GM21367 (cell line): ENCODE data around the gene CST9L.

Source experiments
- ATAC-seq: cut with Tn5 transposase; IDR thresholded peaks from one replicate; pipeline ENCODE4 v1.9.1; 2021; ENCODE audit not compliant: unreplicated experiment

The CST9L gene

DNA sequence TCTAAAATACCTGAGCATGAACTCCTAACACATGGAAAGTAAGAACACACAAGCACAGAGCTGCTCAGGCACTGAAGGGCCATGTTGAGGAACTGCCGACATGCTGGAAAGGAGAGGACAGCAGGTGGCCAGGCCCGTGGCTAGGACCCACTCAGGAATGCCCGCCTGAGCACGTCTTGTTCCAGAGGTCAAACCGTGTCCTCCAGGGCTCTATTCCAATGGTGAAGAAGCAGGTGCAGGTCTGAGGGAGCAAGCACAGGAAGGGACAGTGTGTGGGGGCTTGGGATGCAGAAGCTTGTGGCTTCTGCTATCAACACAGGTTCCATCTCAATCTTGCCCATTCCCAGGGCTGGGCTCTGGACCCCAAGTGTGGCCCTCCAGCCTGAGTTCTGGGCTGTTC lies 20.7 kb downstream of the CST9L start:
- ATAC-seq = no peak

DNA sequence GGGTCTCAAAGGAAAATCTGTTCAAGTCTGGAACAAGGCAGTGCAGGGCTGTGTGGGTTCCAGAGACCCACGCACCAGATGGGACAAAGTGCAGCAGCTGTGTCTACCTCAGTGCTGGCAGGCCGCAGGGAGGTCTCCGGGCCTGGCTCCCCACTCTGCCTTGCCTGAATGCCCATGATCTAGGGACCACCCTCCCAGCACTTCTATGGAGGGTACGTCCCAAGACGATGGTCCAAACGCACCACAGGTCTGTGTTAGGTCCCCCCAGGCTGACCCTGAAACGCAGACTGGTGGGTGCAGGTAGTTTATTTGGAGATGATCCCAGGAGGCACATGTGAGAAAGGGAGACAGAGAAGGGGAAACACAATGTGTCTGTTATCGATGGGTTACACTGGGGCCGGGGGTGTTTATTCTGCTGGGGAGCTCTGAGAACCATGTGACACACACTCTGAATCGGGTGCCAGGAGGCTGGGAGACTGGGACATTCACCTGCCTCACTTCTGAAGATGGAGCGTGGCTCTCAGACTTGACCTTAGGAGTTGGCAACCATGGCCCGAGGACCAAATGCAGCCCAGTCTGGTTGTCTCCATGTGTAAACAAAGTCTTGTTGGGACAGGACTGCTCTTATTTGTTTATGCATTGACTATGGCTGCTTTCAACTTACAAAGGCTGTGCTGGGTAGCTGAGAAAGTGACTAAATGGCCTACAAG lies 21.7 kb downstream of the CST9L start:
- no peak for ATAC-seq

DNA sequence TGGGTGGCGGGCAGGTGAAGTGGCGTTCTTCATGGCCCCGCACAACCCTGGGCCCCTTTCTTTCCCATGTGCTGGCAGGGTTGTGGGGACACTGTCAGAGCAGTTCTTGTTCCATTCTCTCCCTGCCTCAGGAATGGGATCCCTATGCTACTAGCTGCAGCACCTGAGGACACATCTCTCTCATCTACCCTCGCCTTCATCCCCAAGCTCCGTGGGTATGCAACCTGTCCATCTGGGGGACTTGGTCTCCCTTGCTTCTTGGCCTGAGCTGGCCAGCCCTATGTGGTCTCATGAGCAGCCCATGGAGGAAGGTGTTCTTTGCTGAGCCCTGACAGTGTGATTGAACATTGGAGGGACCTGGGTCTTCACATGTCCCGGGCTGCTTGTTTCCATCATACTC lies 24.2 kb downstream of the CST9L start:
- ATAC-seq = no peak

DNA sequence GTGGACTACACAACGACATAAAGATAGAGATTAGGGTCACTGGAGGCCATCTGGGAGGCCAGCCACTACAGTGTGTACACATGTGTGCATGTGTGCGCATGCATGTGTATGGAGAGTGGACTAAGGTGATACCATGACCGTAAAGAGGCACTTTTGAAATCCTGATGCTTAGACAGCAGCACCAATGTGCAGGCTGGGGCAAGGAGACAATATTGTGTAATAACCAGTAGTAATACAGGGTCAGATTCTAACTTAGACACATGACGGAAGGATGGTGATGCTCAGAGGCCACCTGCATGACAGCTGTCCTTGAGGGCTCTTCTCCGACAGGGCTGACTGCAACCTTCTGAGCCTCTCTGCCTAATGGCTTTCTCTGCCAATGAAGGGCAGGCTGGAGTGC lies 25.5 kb downstream of the CST9L start:
- ATAC-seq = no peak

DNA sequence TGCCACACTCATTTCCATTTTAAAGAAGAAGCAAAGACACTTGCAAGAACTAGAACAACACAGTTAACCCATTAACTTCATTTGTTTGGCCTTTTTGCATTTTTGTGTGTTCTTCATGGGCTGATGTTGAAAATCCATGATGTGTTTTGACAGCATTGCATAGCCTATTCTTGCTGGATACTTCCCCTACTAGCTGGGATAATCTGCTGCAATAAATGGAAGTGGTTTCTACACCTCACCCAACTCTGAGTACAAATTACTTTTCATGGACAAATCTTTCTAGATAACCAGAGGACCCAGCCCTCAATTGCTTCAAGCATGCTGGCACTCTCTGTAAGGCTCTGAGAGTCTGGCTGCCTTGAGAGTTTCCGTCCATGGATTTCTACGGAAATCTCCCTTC lies 26.5 kb downstream of the CST9L start:
- ATAC-seq = no peak

DNA sequence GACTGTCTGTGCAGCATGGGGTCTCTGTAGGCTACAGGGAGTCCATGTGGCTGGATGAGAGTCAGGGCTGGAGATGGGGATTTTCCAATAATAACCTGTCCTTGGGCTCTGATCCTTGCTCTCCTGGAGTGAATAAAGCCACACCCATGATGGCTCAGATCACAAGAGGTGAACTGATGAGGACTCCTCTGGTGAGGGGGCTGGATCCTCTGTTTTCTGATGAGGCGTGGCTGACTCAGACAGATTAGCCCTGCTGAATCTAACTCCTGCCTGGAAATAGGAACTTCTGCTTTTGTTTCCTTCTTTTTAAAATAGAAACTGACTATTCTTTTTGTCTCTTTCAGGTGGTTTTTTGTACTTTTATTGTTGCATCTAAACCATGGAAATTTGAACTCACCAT lies 27.0 kb downstream of the CST9L start:
- no peak for ATAC-seq

DNA sequence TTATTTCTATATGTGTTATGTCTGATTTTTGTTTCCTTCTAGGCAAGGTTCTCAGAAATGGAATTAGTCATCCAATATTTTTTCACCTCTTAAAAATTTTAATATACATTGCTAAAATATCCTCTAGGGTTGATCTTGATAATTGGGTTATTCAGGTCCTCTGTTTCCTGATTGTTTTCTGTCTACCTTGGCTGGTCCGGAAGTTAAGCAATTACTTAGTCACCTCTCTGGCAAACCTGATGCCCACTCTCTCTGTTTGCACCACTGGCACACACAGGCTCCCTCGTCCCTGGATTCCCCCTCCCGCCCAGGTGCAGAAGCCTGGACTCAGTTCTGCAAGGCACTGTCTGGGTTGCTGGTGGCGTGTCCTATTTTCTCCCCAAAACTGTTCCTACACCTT lies 27.7 kb downstream of the CST9L start:
- ATAC-seq = no peak

DNA sequence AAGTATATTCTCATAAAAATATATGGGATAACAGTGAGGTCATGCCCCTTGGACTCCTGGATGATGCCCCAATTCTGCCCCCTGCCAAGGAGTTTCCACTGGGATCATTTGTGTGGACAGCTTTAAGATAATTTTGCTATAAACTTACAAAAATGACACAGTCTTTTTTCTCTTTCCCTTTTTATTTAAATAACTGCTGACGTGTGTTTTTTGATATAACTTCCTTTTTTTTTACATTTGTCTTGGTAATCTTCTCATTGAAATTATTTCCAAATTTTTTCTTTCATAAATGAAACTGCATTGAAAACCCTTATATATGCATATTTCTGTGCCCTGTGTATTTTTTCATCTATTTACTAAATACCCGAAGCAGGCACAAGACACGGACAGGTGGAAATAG lies 31.3 kb downstream of the CST9L start:
- no peak for ATAC-seq

DNA sequence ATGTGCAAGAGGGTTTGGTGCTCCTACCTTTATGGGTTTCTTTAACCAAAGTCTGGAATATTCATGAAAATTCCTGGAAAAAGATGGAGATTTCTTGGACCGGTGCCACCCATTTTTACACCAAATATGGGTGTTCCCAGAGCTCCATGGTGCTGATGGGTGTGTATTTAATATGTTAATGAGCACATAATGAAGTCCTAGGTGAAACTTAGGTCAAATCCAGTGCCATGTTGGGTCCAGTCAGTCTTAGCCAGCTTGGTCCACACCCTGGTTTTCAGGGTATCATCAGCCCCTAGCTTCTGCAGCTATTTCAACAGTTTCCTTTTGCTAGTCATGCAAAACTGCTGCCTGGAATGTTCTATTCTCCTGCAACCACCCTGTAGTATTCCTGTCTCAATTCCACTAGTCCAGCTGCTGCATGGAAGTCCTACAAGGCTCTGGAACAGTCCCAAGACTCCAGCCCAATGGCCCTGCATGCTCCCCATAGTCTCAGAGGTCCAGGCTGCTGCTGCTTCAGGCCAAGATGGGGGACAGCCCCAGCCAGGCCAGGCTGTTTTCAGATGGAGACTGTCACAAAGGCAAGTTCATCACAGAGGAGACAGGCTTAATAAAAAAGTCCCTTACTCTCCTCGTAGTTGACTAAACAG lies 31.8 kb downstream of the CST9L start:
- no peak for ATAC-seq

DNA sequence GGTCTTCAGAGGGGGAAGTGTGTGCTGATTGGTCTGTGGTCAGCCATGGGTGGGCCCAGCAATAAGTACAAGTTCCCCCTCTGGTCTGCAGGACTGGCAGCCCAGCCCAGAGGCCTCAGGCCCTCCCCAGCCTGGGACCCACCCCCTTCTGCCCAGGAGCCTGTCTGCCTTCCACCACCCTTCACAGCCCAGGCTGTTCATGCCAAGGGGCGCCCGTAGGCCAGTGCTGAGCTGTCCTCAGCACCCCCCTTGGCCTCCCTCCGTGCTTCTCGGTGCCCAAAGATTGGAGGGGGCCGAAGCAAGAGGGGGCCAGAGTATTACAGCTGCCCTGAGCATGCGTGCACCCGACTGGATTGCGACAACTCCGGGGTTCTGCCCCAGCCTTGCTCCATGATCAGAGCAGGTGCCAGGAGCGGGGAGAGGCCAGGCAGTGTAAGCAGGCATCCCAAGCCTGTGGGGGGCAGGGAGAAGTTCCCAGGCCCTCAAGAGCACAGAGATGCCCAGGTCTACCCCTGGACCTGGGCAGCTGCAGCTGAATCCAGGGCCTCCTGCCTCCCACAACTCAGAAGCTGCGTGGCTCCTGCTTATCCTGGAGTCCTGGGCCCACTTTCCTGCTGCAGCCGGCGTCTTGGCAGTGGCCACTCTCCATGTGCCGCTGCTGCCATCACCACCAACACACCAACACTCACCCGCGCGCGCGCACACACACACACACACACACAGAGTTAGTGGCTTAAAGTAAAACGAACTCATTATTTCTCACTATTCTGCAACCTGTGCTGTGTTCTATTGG lies 33.3 kb downstream of the CST9L start:
- ATAC-seq = no peak

DNA sequence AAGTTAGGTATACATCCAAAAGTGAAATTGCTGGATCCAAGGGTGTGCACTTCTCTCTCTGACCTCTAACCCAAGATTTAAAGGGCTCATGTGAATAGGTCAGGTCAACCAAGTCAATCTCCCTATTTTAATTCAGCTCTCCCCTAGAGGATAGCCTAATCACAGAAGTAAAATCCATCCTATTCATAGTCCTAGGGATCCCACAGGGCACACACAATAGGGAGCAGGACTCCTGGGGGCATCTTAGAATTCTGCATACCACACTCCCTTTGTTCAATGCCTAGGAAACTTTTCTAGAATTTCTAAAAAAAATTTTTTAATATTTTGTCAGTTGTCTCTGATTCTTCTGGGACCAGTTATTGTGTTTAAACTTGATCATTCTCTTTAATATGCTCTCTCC lies 35.1 kb downstream of the CST9L start:
- ATAC-seq = no peak

DNA sequence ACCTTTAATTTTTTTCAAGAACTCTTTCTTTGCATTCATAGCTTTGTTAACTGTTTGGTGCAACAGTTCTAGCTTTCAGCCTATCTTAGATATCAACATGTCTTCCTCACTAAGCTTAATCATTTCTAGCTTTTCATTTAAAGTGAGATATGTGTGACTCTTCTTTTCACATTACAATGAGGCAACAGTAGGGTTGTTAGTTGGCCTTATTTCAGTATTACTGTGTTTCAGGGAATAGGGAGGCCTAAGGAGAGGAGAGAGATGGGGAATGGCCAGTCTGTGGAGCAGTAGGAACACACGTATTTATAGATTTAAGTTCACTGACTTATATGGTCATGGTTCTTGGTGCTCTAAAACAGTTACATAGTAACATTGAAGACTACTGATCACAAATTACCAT lies 35.8 kb downstream of the CST9L start:
- no peak for ATAC-seq

DNA sequence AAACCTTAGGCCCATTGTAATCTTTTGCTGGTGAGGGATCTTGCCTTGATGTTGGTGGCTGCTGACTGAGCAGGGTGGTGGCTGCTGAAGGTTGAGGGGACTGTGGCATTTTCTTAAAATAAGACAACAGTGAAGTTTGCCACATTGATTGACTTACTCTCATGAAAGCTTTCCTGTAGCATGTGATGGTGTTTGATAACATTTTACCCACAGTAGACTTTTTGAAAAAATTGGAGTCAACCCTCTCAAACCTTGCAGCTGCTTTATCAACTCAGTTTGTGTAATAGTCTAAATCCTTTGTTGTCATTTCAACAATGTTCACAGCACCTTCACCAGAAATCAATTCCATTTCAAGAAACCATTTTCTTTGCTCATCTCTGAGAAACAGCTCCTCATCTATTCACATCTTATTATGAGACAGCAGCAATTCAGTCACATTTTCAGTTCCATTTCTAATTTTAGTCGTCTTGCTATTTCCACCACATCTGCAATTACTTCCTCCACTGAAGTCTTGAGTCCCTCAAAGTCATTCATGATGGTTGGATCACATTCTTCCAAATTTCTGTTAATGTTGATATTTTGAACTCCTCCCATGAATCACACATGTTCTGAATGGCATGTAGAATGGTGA lies 37.2 kb downstream of the CST9L start:
- ATAC-seq = no peak

DNA sequence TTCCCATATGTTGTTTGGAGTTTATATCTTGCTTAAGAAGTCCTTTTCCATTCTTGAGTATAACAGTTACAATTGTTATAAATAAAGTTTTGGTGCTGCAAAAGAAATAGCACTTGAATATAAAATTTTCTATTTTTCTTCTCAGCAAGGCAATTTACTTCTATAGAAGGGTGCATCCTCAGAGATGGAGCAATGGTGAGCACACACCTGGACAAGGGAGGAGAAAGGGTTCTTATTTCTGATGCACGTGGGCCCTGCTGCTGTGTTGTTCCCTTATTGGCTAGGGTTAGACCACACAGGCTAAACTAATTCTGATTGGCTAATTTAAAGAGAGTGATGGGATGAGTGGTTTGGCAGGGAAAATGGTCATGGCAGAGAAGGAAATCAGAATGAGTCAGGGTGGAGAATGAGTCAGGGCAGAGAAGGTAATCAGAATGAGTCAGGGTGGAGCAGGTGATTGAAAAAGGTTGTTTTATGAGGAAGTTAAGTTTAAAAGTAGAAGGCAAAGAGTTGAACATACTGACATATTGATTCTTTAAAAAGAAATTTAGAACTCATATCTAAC lies 39.3 kb downstream of the CST9L start:
- ATAC-seq = no peak

DNA sequence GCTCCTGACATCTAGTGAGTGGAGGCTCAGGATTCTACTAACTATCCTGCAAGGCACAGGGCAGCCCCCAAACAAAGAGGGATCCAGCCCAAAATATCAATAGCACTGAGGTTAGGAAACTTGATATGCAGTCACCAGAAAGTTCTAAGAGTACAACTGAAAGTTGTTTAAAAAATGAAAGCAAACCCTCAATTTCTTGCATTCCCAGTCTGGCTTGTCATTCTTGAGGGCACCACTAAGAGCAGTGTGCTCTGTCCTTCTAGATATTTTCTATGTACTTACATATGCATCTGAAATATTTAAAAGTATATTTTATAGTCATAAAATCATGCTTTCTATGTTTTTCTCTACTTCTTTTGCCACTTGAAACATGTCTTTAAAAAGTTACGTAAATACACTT lies 41.4 kb downstream of the CST9L start:
- ATAC-seq = no peak

DNA sequence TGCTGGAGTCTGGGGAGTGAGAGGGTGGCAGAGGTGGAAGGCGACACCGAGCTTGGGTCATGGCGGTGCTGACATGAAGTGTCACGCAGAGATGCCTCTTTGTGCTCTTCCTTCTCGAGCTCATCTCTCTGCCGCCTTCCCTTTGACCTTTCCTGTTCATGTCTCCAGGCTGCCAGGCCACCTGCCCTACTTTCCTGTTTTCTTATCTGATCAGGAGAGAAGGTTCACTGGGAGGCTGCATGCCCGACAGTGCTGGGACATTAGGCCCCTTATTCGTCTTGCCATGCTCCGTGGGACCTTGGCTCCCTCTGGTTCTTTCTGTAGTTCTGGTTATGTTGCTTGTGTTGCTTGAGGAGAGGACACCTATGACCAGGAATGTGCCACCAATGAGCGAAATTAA lies 44.1 kb downstream of the CST9L start:
- ATAC-seq = no peak

DNA sequence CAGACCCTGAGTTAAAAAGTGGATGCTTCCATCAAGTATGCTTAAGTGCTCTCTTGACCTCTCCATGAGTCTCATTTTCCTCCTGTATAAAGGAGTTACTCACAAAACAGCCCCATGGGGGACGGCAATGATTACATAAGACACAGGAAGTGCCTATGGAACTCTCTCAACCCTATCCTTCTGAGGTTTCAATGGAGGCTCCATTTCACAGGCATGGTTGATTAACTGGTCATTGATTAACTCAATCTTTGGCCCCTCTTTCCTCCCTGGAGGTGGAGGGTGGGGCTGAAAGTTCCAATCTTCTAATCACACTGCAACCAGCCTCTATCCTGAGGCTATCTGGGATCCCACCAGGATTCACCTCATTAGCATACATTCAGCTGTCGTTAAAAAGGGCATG lies 48.1 kb downstream of the CST9L start:
- no peak for ATAC-seq

DNA sequence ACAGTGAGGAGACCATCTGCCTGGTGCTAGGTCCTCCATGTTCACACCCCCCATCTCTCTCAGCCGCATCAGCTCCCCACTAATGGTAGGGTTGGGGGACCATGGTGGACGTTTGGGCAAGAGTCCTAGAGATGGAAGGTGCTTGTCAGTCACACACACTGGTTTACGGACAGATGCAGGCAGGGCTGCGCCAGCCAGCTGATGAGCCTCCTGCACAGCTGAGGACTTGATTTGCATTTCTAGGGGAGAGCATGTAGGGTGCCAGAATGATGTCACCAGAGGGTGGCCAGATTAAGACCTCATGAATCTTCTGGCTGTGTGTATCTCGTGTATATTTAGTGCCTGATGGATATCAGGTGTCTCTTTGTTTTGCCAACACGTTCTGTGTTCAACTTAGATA lies 48.7 kb downstream of the CST9L start:
- ATAC-seq = no peak

DNA sequence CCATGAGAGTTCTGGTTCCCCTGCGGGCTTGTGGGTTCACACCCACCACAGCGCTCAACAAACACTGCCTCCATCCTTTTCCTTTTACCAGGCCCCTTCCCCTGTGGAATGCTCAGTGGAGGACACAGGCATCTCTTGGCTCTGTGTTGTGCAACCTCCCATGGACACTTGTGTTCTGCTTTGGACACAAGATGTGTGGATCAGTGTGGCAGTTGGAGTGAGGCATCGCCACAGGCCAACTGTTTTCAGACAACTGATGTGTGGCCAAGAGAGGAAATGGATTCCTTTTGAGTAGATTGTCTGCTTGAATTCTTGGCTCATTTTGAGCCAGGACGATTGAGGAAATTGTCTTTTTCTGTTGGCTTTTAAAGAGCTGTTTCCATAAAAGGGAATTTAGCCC lies 50.6 kb downstream of the CST9L start:
- no peak for ATAC-seq

DNA sequence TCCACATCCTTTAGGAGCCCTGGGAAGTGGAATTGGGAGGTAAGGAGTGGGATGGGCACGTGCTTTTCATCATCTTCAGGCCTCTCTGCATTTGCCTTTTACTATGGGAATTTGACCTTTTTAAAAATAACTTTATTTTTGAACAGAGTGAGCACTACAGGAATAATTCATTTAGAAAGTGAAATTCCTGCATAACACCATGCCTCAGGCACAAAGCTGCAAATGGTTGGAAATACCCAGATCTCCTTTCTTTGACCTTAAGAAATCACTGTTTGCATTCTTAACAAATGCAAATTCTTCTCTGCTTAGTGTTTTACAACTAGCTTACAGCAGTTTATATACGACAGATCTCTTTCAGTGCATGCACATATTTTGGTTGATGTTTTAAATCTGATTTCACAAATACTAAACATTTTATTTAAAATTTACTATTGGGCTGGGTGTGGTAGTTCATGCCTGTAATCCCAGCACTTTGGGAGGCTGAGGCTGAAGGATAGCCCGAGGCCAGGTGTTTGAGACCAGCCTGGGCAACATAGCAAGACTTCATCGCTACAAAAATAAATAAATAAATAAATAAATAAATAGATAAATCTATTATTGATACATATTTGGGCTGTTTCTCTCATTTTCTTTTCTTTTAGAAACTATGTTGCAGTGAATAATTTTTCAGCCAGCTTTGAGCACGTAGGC lies 52.9 kb downstream of the CST9L start:
- ATAC-seq = no peak

DNA sequence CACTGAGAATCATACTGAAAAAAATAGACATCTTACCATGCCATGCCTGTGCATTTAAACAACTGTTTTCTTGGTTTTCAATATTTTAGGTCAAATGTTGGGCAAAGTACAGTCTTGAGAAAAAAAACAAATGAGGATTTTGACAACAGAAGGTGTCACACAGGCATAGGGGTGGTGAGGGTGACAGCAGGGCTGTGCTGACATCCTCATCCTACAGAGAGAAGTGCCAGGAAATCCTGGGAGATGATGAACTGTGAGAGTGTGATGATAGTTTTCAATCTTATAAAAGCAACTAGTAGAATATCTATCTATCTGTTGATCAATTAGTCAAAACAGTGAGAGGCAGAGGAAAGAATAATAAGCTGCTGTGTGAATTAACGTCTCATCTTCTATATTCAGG lies 53.4 kb downstream of the CST9L start:
- no peak for ATAC-seq
